Activated CD8-positive, alpha-beta memory T cell treated with anti-CD3 and anti-CD28 coated beads for 36 hours (primary cell): ENCODE data around the gene TMEM107. TPM values are rescaled to one million over a fixed set of nuclear protein-coding genes. Genes with fewer than 3 reads are reported as not detected.

Experiments used
- CTCF ChIA-PET: fragments of 350-600 bp; sonication (Branson Sonifier 250); formaldehyde crosslinking; loops from one replicate; lab custom pipeline; 2021; ENCODE audit warnings: antibody characterized with exemption; lab: Charles Lee
- POLR2A ChIA-PET: fragments of 350-600 bp; sonication (Branson Sonifier 250); formaldehyde crosslinking; loops from one replicate; lab custom pipeline; 2021; ENCODE audit warnings: antibody characterized with exemption; lab: Charles Lee
- total RNA-seq, 2 experiments: library from RNA; stranded (reverse); gene quantifications; one replicate each; pipeline ENCODE4 v1.2.3, GENCODE V29; 2021

TMEM107 gene
- total RNA-seq, 2 experiments from 2014 or later = 20.2 to 21.0 TPM

DNA sequence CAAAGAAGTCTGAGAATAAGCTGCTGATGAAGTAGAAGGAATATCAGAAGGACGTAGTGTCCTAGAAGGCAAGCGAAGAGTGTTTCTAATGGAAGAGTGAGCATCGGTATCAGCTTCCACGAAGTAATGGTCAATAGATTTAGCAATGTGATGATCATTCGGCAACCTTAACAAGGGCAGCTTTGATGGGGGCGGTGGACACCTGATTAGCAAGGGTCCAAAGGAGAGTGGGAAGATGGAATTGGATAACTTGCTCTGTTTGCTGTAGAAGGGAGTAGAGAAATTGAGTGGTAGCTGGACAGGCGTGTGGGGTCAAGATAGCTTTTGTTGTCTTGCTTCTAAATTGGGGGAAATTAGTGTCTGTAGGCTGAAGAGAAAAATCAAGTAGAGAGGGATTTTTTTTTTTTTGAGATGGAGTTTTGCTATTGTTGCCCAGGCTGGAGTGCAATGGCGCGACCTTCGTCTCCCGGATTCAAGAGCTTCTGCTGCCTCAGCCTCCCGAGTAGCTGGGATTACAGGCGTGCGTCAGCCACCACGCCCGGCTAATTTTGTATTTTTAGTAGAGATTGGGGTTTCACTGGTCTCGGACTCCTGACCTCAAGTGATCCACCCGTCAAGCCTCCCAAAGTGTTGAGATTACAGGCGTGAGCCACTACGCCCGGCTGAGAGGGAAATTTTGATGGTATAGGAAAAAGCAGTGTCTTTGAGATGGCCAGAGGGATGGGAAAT lies 38.4 kb downstream of the TMEM107 start:
- ChIA-PET POLR2A (interaction anchor here (0.6 to 1.5 kb wide), 7 partner anchors 9 to 110 kb away, joined by 3 to 12 read pairs (median 5); partner anchors contain the start of gene CTC1), CTCF (interaction anchor here (0.9 to 4.2 kb wide), 16 partner anchors 9 to 802 kb away, joined by 3 to 39 read pairs (median 7); partner anchors contain the start of genes ACAP1, ALOXE3, HES7 and PER1)

GRCh38 chr17:8133941-8134340 lies 42.2 kb downstream of the TMEM107 start:
- ChIA-PET POLR2A (no interaction called here), CTCF (interaction anchor here (0.7 to 1.1 kb wide), 4 partner anchors 13 to 40 kb away, joined by 3 to 4 read pairs (median 3); no protein-coding TSS in a partner anchor)

GRCh38 chr17:8133399-8133798 lies 42.8 kb downstream of the TMEM107 start:
- ChIA-PET POLR2A (no interaction called here), CTCF (interaction anchor here (0.7 to 1.5 kb wide), 3 partner anchors 17 to 54 kb away, joined by 3 to 5 read pairs (median 4); no protein-coding TSS in a partner anchor)

DNA sequence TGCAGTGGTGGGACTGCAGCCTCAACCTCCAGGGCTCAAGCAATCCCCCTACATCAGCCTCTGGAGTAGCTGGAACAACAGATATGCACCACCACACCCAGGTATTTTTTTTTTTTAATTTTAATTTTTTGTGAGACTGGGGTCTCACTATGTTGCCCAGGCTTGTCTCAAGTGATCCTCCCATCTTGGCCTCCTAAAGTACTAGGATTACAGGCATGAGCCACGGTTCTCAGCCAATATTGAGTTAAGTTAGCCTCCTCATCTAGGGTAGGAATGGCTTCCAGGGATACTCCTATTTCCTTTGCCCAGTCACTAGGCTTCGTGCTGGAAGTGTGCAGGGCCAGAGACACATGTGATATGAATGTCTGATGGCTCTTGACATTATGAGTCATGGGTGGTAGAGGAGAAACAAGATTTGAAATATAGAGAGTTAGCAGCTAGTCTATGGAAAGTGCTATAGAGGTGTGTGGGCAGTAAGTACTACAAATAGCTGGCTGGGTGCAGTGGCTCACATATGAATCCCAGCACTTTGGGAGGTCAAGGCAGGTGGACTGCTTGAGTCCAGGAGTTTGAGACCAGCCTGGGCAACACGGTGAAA lies 44.2 kb downstream of the TMEM107 start:
- POLR2A ChIA-PET = interaction anchor here (0.6 kb wide), 1 partner anchor 67 kb away, joined by 6 read pairs; no protein-coding TSS in a partner anchor
- CTCF ChIA-PET = interaction anchor here (0.7 to 1.5 kb wide), 3 partner anchors 12 to 169 kb away, joined by 3 to 5 read pairs (median 4); no protein-coding TSS in a partner anchor

DNA sequence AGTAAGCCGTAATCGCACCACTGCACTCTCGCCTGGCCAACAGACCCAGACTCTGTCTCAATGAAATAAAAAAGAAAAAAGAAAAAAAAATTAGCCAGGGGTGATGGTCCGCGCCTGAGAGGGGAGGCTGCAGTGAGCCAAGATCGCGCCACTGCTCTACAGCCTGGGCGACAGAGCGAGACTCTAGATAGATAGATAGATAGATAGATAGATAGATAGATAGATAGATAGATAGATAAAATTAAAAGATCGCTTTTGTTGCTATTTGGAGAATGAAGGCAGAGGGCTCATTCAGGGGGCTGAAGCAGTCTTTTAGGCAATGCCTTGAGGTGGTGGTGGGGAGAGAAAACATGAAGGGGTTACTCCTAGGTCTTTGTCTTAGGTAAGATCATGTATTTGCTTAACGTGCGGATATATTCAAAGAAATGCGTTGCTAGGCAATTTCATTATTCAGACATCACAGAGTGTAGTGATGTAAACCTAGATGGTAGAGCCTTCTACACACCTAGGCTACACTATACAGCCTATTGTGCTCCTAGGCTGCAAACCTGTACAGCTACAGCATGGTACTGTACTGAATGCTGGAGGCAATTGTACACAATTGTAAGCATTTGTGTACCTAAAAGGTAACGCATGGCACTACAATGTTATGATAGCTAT lies 47.9 kb downstream of the TMEM107 start:
- ChIA-PET POLR2A (interaction anchor here (0.7 kb wide), 1 partner anchor 10 kb away, joined by 3 read pairs; no protein-coding TSS in a partner anchor), CTCF (interaction anchor here (1.4 kb wide), 1 partner anchor 9 kb away, joined by 3 read pairs; no protein-coding TSS in a partner anchor)

GRCh38 chr17:8126491-8127066 lies 49.6 kb downstream of the TMEM107 start:
- POLR2A ChIA-PET = interaction anchor here (0.6 to 0.8 kb wide), 2 partner anchors 47 to 112 kb away, joined by 3 to 4 read pairs; no protein-coding TSS in a partner anchor
- CTCF ChIA-PET = interaction anchor here (0.6 to 1.7 kb wide), 8 partner anchors 8 to 48 kb away, joined by 3 to 8 read pairs (median 3); no protein-coding TSS in a partner anchor

DNA sequence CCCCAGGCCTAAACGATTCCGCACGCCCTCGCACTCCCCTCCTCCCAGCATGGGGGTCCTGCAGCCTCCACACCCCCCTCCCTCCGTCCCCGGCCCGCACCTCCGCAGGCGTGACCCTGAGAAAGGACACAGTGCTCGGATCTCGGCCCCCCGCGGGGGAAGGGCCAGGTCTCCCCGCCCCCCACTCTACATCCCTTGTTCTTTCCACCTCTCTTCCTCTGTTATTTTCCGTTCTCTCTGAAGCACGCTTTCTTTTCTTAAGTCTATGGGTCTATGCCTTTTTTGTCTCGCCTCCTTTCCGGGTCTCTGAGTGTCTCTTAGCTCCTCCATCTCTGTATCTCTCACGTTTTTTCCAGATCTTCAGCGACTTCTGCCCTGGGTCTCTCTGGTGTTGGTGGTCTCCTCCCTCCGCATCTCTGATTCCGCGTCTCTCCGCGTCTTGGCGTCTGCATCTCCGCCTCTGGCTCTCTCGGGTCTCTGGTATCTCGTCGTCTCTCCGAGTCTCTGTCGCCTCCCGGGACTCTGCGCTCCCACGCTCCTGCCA lies 50.2 kb downstream of the TMEM107 start:
- POLR2A ChIA-PET = no interaction called here

GRCh38 chr17:8125154-8125946 lies 50.8 kb downstream of the TMEM107 start:
- CTCF ChIA-PET = interaction anchor here (1.0 to 4.3 kb wide), 5 partner anchors 13 to 96 kb away, joined by 3 to 39 read pairs (median 6); no protein-coding TSS in a partner anchor
- POLR2A ChIA-PET = interaction anchor here (3.3 kb wide), 1 partner anchor 48 kb away, joined by 12 read pairs; no protein-coding TSS in a partner anchor

More for the DNA sequence above, 50.2 kb downstream of the TMEM107 start:
- CTCF ChIA-PET = interaction anchor here (1.0 to 1.7 kb wide), 2 partner anchors 33 to 38 kb away, joined by 3 to 8 read pairs; no protein-coding TSS in a partner anchor

DNA sequence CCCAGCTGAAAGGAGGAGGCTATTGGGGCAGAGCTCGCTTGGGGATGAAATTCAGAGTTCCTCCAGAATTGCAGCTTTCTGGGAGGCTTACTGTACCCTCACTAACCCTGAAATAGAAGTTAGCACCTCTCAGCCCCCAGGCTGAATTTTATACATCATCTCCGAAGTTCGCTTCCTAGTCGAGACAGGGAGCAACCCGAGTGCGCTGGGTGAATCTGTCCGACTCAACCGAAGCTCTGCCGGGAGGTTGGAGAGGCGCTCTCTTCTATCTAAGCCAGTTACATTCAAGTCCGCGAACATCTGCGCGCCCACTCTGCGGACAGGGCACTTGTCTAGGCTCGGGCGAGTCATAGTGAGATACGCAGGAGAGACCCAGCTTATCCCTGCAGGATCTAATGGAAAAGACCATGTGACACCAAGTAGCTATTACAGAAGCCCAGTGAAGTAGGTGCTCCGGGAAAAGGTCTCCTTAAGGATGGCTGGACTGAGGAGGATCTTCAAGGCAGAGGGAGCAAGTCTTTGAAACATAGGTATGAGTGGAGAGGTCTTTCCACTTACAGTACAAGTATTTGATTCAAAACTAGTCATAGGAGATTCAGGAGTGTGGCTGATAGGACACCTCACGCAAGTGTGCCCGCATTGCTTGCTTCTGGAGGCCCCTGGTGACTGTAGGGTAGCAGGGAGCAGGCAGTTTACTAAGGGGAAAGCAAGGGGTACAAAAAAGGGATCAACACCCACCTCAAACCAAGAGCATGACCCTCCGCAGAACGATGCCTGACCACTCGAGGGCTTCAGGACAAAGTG lies 51.6 kb downstream of the TMEM107 start:
- ChIA-PET POLR2A (interaction anchor here (0.6 to 3.3 kb wide), 4 partner anchors 28 to 194 kb away, joined by 4 to 12 read pairs (median 6); partner anchors contain the start of gene PER1), CTCF (interaction anchor here (1.7 to 4.3 kb wide), 3 partner anchors 14 to 97 kb away, joined by 4 to 39 read pairs (median 6); no protein-coding TSS in a partner anchor)

DNA sequence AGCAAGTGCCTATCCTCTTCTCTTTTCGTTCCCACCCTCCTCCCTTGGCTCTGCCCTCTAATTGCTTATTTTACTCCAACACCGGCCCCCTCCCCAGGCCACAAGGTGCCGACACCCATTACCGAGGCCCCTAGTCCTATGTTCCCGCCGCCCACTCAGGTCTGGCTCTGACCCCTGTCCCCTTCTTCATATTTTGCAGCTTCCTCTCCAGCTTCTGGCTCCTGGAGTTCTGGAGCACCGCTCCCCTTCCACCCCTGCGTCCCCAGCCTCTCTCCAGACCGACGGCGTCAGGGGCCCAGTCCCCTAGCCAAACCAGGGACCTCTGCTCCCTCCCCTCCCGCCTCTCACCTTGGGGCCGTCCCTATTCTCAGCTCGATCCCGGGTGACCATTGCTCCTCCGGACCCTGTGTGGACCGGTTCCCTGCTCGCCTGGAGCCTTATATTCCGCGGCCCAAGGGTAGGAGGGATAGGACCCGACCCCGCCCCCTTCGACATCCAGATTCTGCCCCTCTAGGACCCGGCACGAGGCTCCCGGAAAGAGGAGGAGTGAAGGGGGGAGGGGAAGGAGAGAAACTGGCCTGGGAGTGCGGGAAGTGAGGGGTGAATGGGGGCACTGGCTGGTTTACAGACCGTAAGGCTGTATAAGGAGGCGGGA lies 52.4 kb downstream of the TMEM107 start, which contains the start of gene HES7:
Gene HES7 (minus strand): TSS at position 412 of the 655 bp plus-strand sequence. CDS start 22 bp downstream, at position 390.
- ChIA-PET POLR2A (interaction anchor here (0.6 to 3.3 kb wide), 5 partner anchors 29 to 193 kb away, joined by 3 to 12 read pairs (median 6); partner anchors contain the start of genes PER1 and RANGRF), CTCF (interaction anchor here (0.9 to 4.3 kb wide), 6 partner anchors 14 to 98 kb away, joined by 3 to 39 read pairs (median 6); no protein-coding TSS in a partner anchor)

DNA sequence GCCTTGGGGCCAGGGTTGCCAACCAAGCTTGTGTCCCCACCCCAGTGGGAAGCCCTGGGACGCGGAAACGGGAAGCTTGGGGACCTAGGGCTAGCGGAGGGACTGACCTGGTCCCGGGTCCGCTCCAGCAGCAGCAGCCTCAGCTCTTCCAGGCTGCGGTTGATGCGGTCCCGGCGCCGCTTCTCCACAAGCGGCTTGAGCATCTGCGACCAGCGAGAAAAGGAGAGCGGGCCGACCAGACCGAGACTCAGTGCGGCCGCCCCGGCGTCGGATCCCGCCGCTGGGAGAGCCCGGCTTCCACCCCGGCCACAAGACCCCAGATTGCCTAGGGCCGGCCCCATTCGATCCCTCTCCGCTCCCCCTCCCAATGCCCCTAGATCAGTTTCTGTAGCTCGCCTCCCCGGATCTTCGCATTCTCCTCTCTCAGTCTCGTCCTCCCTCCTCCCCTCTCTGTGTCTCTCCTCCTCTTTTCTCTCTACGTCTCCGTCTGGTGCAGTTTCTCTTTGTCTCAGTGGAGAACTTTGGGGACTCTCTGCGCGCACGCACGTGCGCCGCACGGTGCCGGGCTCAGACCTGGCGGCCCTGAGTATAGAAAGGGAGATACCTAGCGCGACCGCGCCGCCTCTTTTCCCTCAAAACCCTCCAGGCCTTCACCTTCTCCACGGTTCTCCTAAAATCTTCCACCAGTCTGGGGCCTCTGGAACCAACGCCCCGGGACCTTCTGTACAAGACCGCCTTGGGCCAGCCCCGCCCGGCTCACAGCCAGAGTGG lies 53.1 kb downstream of the TMEM107 start:
- POLR2A ChIA-PET = interaction anchor here (0.9 to 3.3 kb wide), 5 partner anchors 30 to 166 kb away, joined by 3 to 12 read pairs (median 6); partner anchors contain the start of genes PER1 and RANGRF
- CTCF ChIA-PET = interaction anchor here (0.8 to 4.3 kb wide), 9 partner anchors 13 to 99 kb away, joined by 3 to 39 read pairs (median 6); no protein-coding TSS in a partner anchor
